Right renal cortex interstitium (tissue), 3 donors: ENCODE results near the gene SEC61A1. TPM values are rescaled to one million over a fixed set of nuclear protein-coding genes. Genes with fewer than 3 reads are reported as not detected.

Source experiments
- DNase-seq, 3 donors: peaks; one replicate each; pipeline ENCODE4 v3.0.0-alpha.2; 2013; ENCODE audit warnings: low read depth in 3 of 3, low spot score in 2 of 3
- polyA plus RNA-seq, 3 donors: library from polyadenylated mRNA; unstranded; fragments of 120-200 nt; gene quantifications; one replicate each; pipeline ENCODE4 v1.2.1, GENCODE V29; 2013; ENCODE audit not compliant: insufficient read length in 3 of 3

SEC61A1 gene
- polyA plus RNA-seq, 3 donors = 169 to 176 (median 173) TPM

GRCh38 chr3:128107834-128108233 lies 55.6 kb downstream of the SEC61A1 start:
- no peak for DNase-seq

- DNase-seq = no peak
Observed at GRCh38 chr3:128111147-128111546, 58.9 kb downstream of the SEC61A1 start.

- DNase-seq = no peak
Observed at GRCh38 chr3:128112357-128112968, 60.2 kb downstream of the SEC61A1 start.

- DNase-seq = no peak
Observed at GRCh38 chr3:128113817-128114794, 61.9 kb downstream of the SEC61A1 start.

Other genes starting within 250 kb of the SEC61A1 start
- 10 to 100 TPM; 21.8 to 24.9 (median 23.0) TPM for gene MGLL, start 229.9 kb upstream of the SEC61A1 start, polyA plus RNA-seq
- 1 to 10 TPM in 2 of 3 donors, under 1 TPM in 1; 0.91 to 1.9 (median 1.7) TPM for gene KBTBD12, start 137.2 kb upstream of the SEC61A1 start, polyA plus RNA-seq
- 10 to 100 TPM; 68.2 to 74.2 (median 69.3) TPM for gene RUVBL1, start 71.4 kb downstream of the SEC61A1 start, polyA plus RNA-seq
- gene EEFSEC, start 101.0 kb downstream of the SEC61A1 start, polyA plus RNA-seq = 10 to 100 TPM; 20.6 to 24.8 (median 21.9) TPM